Endothelial cell (in vitro differentiated cells): Measurements from ENCODE around the gene MRTO4. TPM values are rescaled to one million over a fixed set of nuclear protein-coding genes. Genes with fewer than 3 reads are reported as not detected.
"Not testable (repeated sequence)": the region's sequence is repeated elsewhere in the genome, so short reads cannot be mapped to it uniquely, and the experiment has no call there.

Source experiments
- DNase-seq: peaks from one replicate; pipeline ENCODE4 v3.0.0; 2021; ENCODE audit warnings: low spot score
- H3K27ac Mint-ChIP-seq: one replicate; pipeline ENCODE4 v1.8.0; 2021; ENCODE audit warnings: mixed read lengths, inconsistent platforms; ENCODE audit not compliant: unreplicated experiment
- H3K27me3 Mint-ChIP-seq: one replicate; pipeline ENCODE4 v1.8.0; 2021; ENCODE audit warnings: mild to moderate bottlenecking, moderate library complexity, mixed read lengths, inconsistent platforms; ENCODE audit not compliant: unreplicated experiment
- H3K36me3 Mint-ChIP-seq: one replicate; pipeline ENCODE4 v1.8.0; 2021; ENCODE audit warnings: mild to moderate bottlenecking, low read depth, mixed read lengths, inconsistent platforms; ENCODE audit not compliant: unreplicated experiment
- H3K4me1 Mint-ChIP-seq: one replicate; pipeline ENCODE4 v1.8.0; 2021; ENCODE audit warnings: mild to moderate bottlenecking, mixed read lengths, inconsistent platforms; ENCODE audit not compliant: unreplicated experiment
- H3K4me3 Mint-ChIP-seq: one replicate; pipeline ENCODE4 v1.8.0; 2021; ENCODE audit warnings: mild to moderate bottlenecking, mixed read lengths, inconsistent platforms; ENCODE audit not compliant: unreplicated experiment
- H3K9me3 Mint-ChIP-seq: one replicate; pipeline ENCODE4 v1.8.0; 2021; ENCODE audit warnings: mixed read lengths, inconsistent platforms; ENCODE audit not compliant: unreplicated experiment
- total RNA-seq: library from RNA; stranded (reverse); fragmentation: NEBNext Ultra II Directional; extraction: Animal tissue kit (Norgen Biotek cat#: 25700); gene quantifications from one replicate; pipeline ENCODE4 v1.2.1, GENCODE V29; 2021; ENCODE audit not compliant: unreplicated experiment
- TF ChIP-seq, protein P1 (sequence below): fragments of 200-600 bp; sonication (generic); IDR thresholded peaks from one replicate; pipeline ENCODE4 v1.5.0; 2021; ENCODE audit warnings: antibody characterized with exemption; ENCODE audit not compliant: unreplicated experiment

The MRTO4 gene
- total RNA-seq, 1 donor from 2014 or later = 22.4 TPM

DNA sequence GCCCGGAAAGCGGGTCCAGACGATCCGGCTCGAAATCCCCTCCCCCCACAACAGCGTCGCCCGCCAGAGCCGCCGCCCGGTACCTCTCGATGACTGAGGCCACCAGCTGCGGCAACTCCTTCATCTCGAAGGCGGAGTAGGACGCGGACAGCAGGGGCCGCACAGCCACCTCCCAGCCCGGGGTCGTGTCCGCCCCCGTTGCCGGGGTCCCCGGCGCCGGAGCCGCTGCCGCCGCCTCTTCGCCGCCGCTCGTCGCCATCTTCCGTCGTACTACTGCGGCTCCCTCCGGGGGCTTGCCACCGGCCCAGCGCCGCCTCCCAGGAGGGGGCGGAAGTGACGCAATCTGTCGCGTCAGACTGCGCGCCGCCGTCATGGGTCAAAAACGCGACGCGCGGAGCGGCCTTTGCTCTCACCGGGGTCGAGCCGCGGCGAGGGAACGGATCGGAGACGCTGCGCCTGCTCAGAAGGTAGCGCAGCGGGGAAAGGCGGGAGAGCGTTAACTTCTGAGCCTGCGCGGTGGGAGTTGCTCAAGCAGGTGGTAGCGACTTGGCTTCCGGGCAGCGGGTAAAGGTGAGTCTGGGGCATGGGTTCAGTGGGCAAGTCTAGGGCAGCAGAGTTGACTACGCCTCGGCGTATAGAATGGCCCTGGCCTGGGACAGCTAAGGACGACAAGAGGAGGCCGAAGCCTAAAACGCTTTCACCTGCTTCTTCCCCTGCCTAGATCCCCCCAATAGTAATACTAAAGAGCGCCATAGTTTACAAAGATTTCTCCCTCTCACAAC lies 41.4 kb upstream of the MRTO4 start, which contains the start of gene UBR4:
UBR4 (minus strand) TSS at position 277 of the 782 bp plus-strand sequence; CDS start at position 259, 18 bp downstream.
- peaks cover 40% of the 10 kb centered on the region for H3K4me1 Mint-ChIP-seq
- TF ChIP-seq, protein P1, sequence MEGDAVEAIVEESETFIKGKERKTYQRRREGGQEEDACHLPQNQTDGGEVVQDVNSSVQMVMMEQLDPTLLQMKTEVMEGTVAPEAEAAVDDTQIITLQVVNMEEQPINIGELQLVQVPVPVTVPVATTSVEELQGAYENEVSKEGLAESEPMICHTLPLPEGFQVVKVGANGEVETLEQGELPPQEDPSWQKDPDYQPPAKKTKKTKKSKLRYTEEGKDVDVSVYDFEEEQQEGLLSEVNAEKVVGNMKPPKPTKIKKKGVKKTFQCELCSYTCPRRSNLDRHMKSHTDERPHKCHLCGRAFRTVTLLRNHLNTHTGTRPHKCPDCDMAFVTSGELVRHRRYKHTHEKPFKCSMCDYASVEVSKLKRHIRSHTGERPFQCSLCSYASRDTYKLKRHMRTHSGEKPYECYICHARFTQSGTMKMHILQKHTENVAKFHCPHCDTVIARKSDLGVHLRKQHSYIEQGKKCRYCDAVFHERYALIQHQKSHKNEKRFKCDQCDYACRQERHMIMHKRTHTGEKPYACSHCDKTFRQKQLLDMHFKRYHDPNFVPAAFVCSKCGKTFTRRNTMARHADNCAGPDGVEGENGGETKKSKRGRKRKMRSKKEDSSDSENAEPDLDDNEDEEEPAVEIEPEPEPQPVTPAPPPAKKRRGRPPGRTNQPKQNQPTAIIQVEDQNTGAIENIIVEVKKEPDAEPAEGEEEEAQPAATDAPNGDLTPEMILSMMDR = no peak
- DNase-seq = peak; percentile 96
- no peaks in the 10 kb centered on the region for H3K9me3 Mint-ChIP-seq
- H3K36me3 Mint-ChIP-seq = peaks cover 24% of the 10 kb centered on the region
- H3K4me3 Mint-ChIP-seq = peak within 1 kb of the TSS; percentile 98
- H3K27me3 Mint-ChIP-seq = peaks cover 10% of the 10 kb centered on the region
- H3K27ac Mint-ChIP-seq = peak within 1 kb of the TSS; percentile 98

DNA sequence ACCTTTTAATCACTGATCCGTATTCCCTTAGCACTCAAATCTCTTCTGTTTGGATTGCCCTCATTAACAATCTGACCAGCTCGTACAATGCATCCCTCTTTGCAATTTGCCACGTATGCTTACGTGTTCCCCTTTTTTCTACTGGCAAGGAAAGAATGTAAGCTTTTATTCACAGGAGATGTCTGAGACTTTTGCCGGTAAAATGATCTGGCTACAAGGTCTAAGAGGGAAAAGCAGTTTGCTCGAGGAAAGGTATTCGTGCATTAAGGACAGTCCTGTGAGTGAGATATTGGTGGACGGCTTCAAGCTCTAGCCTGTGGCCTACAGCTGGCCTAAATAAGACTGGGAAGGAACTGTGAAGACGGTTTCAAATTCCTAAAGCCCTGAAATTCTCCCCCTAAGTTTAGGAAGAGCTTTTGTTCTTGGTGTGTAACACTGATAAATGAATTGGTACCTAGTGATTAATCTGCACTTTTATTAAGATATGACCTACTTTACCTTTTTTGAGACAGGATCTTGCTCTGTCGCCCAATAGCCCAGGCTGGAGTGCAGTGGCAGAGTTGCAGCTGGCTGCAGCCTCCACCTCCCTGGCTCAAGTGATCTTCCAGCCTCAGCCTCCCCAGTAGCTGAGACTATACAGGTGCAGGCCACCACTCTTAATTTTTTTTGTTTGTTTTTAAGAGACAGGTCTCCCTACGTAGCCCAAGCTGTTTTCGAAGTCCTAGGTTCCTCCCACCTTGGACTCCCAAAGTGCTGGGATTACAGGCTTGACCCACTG lies 40.6 kb upstream of the MRTO4 start:
- peaks cover 18% of the 10 kb centered on the region for H3K36me3 Mint-ChIP-seq
- DNase-seq = no peak
- TF ChIP-seq, protein P1 = no peak
- H3K27ac Mint-ChIP-seq = peak overlapping the region; percentile 95
- H3K9me3 Mint-ChIP-seq = no peaks in the 10 kb centered on the region
- H3K27me3 Mint-ChIP-seq = peaks cover 10% of the 10 kb centered on the region
- H3K4me1 Mint-ChIP-seq = peaks cover 32% of the 10 kb centered on the region
- peak overlapping the region; percentile 98 for H3K4me3 Mint-ChIP-seq

- TF ChIP-seq, protein P1 = no peak
- Mint-ChIP-seq H3K27me3 (peaks cover 10% of the 10 kb centered on the region), H3K27ac (peak overlapping the region; percentile 7), H3K4me1 (peaks cover 26% of the 10 kb centered on the region), H3K4me3 (no peak overlapping the region), H3K9me3 (no peaks in the 10 kb centered on the region), H3K36me3 (peaks cover 16% of the 10 kb centered on the region)
- DNase-seq = no peak
Observed at GRCh38 chr1:19212167-19212566, 39.4 kb upstream of the MRTO4 start.

DNA sequence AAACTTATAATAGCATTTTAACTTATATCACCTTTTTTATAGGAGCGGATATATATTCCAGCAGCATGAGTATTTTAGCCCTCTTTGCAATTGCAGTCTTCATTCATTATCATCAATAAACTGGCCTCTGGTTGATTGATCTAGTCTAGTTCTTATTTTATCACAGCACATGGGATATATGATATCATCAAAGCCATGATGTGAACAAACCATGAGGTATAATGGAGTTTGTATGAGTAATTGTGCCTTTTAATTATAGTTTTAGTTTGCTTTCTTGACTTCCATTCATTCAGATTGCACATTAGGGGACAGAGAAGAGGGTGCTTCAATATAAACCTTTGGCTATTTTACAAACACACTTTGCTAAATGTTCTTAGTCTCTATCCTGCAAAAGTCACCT lies 38.0 kb upstream of the MRTO4 start:
- no peaks in the 10 kb centered on the region for H3K9me3 Mint-ChIP-seq
- H3K4me3 Mint-ChIP-seq = no peak overlapping the region
- DNase-seq = no peak
- H3K27ac Mint-ChIP-seq = no peak overlapping the region
- TF ChIP-seq, protein P1 = no peak
- peaks cover 16% of the 10 kb centered on the region for H3K36me3 Mint-ChIP-seq
- H3K4me1 Mint-ChIP-seq = peaks cover 16% of the 10 kb centered on the region
- peaks cover 10% of the 10 kb centered on the region for H3K27me3 Mint-ChIP-seq

DNA sequence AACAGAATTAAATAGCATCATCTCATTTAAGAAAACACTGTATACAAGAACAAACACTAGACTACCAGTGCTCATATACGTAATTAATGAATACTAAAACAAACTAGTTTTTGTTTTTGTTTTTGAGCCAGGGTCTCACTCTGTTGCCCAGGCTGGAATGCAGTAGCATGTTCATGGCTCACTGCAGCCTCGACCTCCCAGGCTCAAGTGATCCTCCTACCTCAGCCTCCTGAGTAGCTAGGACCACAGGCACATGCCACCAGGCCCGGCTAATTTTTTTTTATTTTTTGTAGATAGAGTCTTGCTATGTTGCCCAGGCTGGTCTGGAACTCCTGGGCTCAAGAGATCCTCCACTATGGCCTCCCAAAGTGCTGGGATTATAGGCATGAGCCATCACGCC lies 35.0 kb upstream of the MRTO4 start:
- H3K4me1 Mint-ChIP-seq, H3K4me3 Mint-ChIP-seq, H3K9me3 Mint-ChIP-seq, H3K27ac Mint-ChIP-seq, DNase-seq, H3K27me3 Mint-ChIP-seq: not testable (repeated sequence)
- H3K36me3 Mint-ChIP-seq = peaks cover 21% of the 10 kb centered on the region
